KBM-7 (cell line): ENCODE results near the gene BORCS5.
"Not testable (repeated sequence)": the region's sequence is repeated elsewhere in the genome, so short reads cannot be mapped to it uniquely, and the experiment has no call there.

Experiments
- DNase-seq: peaks from one replicate; pipeline ENCODE4 v3.0.0-alpha.2; 2015
- in situ Hi-C: fragments of 300-500 bp; cut with MboI; formaldehyde crosslinking; loops from 2 replicates; pipeline ENCODE4 v1.14.3; 2020; ENCODE audit warnings: low sequenced_read_pairs, low pct_unique_long_range_greater_than_20kb, mixed read lengths

BORCS5 gene

DNA sequence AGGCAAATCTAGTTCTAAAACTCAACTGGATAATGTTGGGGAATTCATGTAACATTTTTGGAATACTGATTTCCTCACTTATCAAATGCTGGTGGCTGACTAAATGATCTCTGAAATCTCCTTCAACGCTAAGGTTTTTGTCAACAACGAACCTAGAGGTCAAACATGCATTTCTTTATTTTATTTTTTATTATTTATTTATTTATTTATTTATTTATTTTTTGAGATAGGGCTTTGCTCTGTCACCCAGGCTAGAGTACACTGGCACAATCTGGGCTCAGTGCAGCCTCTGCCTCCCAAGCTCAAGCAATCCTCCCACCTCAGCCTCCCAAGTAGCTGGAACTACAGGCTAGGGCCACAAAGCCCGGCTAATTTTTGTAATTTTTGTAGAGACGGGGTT is 141.3 kb downstream of the BORCS5 start:
- in situ Hi-C loops: no loop called here
- DNase-seq: no peak

- no peak for DNase-seq
- in situ Hi-C loops: no loop called here
Measured at GRCh38 chr12:12499909-12500604, 143.2 kb downstream of the BORCS5 start.

DNA sequence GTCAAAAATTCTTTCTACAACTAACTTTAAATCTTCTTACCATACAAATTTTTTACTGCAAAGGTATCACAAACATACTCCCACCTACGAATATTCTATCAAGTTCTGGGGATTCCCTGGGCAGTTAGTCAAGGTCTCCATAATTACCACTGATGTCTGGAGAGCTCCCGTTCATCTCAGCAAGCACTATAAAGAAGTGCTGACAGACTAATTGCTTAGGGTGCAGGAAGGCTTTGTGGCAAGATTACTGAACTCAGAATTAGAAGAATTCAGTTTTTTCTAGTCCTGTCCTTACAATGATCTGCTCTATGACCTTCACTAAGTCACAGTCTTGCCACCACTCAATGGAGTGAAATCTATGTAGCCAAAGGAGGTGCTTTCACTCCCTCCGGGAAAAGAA is 144.2 kb downstream of the BORCS5 start:
- in situ Hi-C loops: no loop called here

DNA sequence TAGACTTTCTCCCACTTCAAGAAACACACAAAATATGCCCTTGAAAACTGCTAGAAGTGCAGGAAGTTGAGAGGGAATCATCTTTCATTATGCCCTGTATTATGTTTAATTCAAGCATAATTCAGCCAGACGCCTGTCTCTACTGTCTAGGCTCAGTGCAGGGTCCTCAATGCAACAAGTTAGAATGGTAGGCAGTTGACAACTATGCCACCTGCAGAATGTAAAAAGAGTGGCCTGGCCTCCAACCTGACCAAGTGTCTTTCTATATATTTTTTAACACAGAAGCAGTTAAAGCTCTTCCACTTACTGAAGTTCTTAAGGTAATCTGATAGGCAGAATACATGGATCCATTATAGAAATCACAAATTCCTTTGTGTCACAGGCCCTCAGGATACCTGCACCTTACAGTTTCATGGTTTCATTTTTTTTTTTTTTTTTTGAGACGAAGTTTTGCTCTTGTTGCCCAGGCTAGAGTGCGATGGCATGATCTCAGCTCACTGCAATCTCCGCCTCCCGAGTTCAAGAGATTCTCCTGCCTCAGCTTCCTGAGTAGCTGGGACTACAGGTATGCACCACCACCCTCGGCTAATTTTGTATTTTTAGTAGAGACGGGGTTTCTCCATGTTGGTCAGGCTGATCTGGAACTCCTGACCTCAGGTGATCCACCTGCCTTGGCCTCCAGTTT is 145.4 kb downstream of the BORCS5 start:
- DNase-seq, in situ Hi-C loops: not testable (repeated sequence)

More for the DNA sequence above, 144.2 kb downstream of the BORCS5 start:
- DNase-seq: no peak

DNA sequence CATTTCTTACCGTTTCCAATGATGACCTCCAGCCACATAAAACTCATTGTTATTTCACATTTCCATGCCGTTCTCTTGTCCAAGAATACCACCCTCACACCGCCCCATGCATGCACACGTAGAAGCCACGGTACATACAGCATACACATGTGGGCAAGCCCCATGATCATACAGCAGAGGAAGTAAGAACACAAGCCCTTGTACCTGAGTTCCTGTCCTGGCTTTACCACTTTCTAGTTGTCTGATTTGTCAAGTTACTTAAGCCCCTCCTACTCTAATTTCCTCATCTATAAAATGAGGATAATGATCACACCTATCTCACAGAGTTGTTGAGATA is 145.9 kb downstream of the BORCS5 start:
- no peak for DNase-seq
- in situ Hi-C loops: no loop called here

DNA sequence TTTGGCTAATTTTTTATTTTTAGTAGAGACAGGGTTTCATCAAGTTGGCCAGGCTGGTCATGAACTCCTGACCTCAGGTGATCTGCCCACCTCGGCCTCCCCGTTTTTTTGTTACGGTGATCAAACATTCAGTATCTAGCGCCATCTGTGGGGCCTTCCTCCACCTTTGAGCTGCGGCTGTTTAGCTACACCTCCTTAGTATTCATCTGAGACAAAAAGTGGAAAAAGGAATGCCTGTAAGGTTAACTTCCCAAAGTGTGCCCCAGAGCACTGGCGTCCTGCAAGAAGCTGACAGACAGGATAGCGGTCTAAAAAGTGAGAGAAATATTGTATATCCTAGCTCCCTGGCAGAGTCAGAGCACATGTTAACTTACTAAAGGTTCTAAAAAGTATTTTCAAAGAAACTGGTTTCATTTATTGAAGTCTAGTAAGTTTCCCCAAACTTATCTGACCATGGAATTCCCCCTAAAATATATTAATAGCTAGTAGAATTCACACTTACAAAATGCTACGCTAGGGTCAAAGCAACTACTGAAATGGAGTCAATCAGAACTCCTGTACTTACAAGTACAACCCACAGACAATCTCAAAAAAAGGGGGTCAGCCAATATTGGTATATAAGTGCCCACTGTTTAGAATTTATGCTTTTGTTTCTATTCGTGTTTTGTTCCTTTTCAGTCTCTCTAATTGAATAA is 146.7 kb downstream of the BORCS5 start:
- no peak for DNase-seq
- in situ Hi-C loops: no loop called here

DNA sequence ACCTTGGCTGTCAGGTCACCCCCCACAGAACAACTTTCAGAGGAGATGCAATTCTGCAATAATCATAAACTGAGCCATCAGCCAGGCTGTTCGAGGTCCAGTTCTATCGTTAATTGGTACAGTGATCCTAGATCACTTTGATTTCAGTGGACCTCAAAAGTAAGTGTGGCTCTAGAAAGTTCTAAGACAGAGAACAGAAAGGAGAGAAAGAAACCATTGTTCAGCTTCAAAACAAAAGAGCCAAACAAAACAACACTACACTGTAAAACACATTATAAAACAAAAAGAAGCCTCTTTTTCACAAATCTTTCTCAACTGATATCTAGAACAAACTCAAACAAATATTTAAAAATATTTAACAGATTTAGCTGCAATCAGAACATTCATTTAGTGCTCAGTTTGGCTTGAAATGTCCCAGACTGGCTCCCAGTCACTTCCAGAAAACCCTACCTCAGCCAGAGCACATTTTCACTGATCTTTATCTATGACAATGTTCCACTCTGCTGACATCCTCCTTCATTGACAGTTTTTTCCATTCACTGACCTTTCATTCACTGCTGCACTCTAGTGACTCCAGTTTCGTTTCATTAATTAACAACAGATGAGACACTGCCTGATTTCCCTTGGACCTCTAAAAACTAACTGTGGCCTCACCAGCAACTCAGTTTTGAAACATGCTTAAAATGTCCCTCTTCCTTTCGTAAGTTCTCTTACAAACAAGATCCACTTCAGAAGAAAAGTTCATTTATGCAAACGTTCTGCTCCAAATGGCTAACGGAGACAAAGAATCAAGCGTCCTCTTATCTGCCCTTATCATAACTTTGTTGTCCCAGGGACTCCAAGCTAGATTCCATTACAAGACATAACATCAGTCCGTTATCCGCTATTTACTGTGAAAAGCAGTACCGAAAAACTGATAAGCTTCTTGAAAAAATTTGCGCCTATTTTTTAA is 148.9 kb downstream of the BORCS5 start:
- DNase-seq: peak; percentile 25
- in situ Hi-C loops: no loop called here

GRCh38 chr12:12506496-12506890 is 149.6 kb downstream of the BORCS5 start:
- no peak for DNase-seq
- in situ Hi-C loops: no loop called here

- no peak for DNase-seq
- in situ Hi-C loops: no loop called here
Measured at GRCh38 chr12:12507121-12507520, 150.2 kb downstream of the BORCS5 start.

DNA sequence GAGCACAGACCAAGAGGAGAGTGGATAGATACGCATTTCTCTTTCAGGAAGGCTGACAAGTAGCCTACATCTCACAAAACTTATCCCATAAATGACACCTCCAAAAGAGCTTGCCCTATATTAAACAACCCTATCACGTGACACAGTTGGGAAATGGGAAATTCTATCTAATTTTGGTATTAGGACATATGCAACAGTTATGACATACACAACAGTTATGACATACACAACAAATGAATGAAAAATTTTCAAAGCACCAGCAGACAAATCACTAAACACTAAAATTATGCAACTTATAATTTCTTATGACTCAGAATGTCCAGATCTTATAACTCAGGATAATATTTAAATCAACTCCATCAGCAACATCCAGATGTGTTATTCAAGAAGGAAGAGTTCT is 151.7 kb downstream of the BORCS5 start:
- in situ Hi-C loops: no loop called here

DNA sequence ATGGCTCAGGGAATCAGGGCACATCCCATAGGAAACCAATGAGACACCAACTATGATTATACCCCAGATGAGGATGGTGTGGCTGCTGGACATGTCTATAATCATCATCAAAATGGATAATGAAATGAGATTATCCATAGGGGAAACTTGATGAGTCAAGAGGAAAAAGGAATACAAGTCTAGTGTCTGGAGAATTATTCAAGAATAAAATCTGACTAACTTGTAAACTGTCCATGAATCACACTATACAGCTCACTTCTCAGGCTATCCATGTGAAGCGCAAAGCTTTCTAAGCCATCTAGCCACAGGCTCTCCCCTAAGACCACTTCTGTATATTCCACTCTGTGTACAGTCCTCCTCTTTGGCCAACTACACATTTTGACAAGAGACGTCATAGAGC is 153.3 kb downstream of the BORCS5 start:
- no peak for DNase-seq
- in situ Hi-C loops: no loop called here

More for the DNA sequence above, 151.7 kb downstream of the BORCS5 start:
- DNase-seq: no peak

- DNase-seq: no peak
- in situ Hi-C loops: no loop called here
Measured at GRCh38 chr12:12510551-12510950, 153.7 kb downstream of the BORCS5 start.

DNA sequence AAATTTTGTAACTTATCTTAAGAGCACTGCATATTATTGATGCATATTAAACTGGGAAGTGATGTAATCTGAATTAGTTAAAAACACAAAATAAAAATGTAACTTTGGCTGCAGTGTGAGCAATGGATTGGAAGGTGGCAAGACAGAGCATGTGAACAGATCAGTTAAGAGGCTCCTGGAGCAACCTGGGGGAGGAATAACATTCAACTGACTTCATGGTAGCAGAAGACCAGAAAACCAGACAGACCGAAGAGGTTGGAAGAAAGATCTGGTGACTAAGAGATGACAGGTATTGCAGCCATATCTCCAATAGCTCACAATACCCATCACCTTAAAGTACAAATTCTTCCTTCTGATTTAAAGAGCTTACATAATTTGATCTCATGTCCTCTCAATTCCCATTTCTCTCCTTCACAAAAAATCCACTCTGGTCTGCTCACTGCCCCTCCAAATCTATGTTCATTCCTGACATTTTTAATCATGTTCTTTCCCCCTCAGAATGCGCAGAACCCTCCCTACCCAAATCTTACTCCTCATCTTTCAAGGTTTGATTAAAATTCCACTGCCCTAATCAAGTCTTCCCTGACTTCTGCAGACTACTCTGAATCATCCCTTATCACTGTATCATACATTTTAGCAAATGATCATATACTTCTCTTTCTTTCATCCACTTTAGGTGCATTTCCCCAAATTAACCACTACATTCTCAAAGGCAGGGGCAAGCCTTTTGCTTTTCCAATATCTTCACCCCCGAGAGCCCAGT is 154.3 kb downstream of the BORCS5 start:
- DNase-seq: no peak
- in situ Hi-C loops: no loop called here

GRCh38 chr12:12511895-12512711 is 155.2 kb downstream of the BORCS5 start:
- in situ Hi-C loops: no loop called here
- DNase-seq: no peak

DNA sequence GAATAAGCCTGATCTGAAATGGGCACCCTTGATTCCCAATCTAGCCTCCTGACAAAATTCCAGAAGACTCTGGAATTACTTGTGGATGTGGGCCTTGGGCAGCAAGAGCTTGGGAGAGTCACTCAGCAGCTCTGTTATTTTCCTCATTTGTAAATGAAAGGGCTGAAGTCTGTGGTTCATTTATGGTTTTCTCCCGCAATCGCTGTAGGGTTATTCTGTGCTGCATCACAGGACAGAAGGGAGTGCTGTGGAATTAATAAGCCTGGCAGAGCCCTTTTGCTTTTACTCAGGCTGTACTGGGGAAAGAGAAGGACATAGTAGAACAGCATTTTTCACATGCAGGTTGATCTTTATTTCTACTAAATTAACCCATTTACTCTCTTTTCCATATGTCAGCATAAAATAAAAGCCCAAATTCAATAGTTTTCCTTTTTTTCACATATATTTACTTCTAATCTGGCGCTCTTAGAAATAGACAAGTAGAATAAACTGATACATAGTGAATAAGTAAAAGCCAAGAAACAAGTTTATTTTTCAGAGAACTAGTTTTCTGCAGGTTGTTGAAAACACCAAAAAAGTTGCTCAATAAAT is 156.6 kb downstream of the BORCS5 start:
- in situ Hi-C loops: no loop called here
- no peak for DNase-seq

DNA sequence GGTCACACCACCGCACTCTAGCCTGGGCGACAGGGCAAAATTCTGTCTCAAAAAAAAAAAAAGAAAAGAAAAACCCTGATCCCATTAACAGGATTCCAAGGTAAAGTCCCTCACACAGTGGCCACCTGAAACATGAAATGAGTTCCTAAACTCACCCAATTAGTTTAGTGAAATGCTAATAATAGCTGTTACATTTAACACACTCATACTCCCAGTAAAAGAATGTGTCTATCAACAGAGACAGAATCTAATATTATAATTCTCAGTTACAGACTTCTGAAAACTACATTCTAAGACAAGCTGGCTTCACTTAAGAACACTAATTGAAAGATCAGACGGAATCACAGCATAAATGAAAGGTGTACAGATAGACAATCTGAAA is 161.6 kb downstream of the BORCS5 start:
- in situ Hi-C loops: no loop called here
- DNase-seq: no peak

GRCh38 chr12:12518919-12519318 is 162.0 kb downstream of the BORCS5 start:
- no peak for DNase-seq
- in situ Hi-C loops: no loop called here
